Measurements from ENCODE around the gene SCARB1.
A peak's percentile ranks its signal among the peaks of the same experiment; 100 is the strongest.

DNA sequence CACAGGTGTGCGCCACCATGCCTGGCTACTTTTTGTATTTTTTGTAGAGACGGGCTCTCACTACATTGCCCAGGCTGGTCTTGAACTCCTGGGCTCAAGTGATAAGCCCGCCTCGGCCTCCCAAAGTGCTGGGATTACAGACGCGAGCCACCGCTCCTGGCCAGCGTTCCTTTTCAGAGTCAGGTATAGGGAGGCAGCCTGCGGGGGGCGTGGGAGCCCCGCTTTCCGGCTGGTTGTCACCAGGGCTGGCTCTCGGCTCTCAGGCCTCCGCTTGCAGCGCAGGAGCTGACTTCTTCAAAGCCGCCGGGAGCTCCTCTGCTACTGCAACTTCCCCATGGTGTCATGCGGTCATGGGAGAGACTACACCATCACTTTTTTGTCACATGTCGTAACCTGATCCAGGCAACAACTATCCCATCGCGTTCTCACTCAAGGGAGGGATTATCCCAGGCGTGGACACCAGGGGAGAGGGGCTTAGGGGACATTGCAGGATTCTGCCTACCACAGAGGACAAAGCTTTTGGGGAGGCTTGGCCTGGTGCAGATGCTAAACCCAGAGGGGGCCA is 129.4 kb downstream of the SCARB1 start:
- TF ChIP-seq SNAI2 (CRISPR knock-in tag; IDR thresholded peaks at IDR 0.05) (no peak), ZFP3 (CRISPR knock-in tag; IDR thresholded peaks at IDR 0.05) (peak; percentile 84)
